NT2/D1 (cell line): ENCODE measurements around the gene VSNL1.

Source experiments
- YY1 ChIP-seq: IDR thresholded peaks from 2 replicates; pipeline ENCODE4 v1.6.1; 2011; ENCODE audit not compliant: insufficient read length, insufficient read depth
- ZNF274 ChIP-seq: IDR thresholded peaks from 2 replicates; pipeline ENCODE4 v1.6.1; 2011; ENCODE audit warnings: mild to moderate bottlenecking, low read depth, low read length

- no peak for TF ChIP-seq YY1
- TF ChIP-seq ZNF274 = no peak
Measured at GRCh38 chr2:17543848-17544247, 3.4 kb downstream of the VSNL1 start.
